ENCODE results near the gene WDR93.

Gene WDR93

DNA sequence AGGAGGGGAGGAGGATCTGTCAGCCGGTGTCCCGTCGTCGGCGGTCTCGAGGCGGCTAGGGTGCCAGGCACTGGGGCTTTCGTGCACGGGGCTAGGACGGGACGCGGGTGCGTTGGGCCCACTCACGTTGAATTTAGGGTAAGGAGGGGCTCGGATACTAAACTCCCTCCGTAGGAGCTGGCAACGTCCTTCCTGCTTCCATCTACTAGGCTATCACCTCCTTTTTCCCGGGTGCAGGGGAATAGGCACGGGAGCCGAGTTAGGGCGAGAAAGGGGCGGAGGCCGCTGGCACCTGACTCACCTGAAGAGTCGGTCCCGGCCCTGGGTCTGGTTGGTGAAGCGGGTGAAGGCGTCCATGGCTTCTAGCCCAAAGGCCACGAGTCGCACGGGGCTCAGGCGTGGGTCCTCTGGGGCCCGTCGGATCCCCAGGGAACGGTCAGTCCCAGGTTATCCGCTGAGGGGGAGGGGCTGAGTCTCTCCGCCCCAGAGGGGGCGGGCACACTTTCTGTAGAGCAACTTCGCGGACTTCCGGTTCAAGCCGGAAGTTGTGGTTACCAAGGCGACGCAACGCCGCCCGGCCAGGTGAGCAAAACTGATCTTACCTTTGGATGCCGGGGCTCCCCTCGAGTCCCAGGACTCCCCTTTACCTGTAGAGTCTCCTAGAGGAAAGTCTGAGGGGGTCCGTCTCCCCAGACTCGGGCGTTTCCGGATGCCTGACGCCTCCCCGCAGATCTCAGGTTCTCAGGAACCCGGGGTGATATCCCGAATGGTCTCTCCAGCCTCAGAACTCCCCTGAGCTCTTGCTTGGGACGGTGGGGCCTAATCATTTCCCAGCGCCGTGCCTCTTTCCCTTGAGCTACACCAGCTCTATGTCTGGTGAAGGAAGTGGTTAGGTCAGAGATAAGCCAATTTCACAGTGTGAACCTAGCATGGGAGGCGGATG is at the start of gene WDR93, which contains the start of gene PEX11A:
WDR93 (plus strand) TSS at position 536 of the 943 bp plus-strand sequence. CDS start 10,936 bp downstream, outside the sequence.
PEX11A (minus strand) TSS at position 479 of the 943 bp plus-strand sequence; CDS start at position 357, 122 bp downstream.
- peak; percentile 89 for DNase-seq

DNA sequence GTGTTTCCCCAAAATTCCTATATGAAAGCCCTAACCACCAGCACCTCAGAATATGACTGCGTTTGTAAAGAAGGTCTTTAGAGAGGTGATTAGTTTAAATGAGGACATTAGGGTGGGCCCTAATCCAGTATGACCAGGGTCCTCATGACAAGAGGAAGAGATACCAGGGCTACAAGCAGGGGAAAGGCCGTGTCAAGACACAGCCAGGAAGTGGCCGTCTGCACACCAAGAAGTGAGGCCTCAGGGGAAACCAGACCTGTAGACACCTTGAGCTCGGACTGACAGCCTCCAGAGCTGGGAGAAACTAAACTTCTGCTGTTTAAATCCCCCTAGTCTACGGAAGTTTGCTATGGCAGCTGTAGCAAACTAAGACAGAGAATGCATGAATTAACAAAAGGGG is 49.6 kb upstream of the WDR93 start:
- no peak for DNase-seq

DNA sequence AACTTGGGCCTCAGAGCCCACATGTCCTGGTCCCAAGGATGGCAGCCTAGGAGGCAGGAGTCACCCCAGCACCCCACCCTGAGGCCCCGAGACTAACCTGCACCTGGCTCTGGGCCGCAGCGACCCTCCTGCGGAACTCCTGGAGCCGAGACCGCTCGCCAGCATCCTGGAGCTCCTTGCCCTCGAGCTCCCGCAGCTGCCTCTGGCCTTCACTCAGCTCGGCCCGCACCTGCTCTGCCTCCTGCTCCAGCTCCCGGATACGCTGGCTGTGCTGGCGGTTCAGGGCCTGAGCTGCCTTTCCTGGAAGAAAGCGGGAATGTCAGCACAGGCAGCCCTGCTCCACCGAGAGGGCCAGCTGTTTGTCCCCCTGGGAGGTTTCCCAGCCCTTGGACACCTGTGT is 48.5 kb upstream of the WDR93 start:
- no peak for DNase-seq

DNA sequence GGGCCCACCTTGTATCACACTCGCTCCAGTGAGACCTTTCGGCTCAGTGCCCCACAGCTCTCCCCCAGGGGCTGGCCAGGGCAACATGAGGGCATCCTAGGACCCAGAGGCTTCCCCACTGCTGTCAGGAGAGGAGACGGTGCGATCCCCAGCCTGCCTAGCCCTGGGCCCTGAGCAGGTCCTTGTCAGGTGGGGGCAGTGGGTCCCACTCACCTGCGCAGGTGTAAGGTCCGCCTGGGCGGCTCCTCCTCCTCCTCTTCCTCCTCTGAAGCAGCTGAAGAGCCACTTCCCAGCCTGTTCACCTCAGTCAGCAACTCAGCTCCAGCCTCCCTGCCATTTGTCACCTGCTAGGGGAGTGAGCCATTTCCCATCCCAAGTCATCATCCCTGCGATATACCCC is 44.9 kb upstream of the WDR93 start:
- DNase-seq, result no peak

DNA sequence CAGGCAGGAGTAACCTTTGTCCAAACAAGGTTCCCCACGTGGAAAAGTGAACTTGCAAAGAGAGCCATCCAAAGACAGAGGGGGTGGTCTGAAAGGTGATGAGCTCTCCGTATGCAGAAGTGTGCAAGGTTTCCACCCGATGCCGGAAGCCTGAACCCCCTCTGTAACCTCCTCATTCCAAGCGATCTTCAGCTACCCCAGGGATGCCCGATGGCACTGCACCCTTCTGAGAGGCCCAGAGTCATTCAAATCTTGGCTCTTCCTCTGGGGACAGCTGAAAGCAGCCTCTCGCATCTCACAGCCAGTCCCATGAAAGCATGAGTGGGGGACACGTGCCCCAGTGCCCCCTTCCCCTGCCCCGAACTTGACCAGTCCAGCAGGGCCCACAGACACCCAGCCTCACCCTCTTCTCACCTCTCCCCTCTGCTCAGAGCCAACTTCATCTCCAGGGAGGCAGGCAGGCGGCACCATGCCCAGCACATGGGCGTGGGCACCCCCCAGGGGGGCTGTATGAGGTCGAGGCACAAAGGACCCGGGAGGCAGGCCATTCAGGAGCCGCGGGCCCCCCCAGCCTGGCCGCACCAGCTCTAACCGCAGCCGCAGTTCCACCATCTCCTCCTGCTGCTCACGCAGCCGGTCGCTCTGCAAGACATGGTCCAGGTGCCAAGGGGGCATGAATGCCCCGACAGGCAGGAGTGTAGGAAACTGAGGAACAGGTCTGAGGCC is 44.0 kb upstream of the WDR93 start:
- DNase-seq, result no peak

DNA sequence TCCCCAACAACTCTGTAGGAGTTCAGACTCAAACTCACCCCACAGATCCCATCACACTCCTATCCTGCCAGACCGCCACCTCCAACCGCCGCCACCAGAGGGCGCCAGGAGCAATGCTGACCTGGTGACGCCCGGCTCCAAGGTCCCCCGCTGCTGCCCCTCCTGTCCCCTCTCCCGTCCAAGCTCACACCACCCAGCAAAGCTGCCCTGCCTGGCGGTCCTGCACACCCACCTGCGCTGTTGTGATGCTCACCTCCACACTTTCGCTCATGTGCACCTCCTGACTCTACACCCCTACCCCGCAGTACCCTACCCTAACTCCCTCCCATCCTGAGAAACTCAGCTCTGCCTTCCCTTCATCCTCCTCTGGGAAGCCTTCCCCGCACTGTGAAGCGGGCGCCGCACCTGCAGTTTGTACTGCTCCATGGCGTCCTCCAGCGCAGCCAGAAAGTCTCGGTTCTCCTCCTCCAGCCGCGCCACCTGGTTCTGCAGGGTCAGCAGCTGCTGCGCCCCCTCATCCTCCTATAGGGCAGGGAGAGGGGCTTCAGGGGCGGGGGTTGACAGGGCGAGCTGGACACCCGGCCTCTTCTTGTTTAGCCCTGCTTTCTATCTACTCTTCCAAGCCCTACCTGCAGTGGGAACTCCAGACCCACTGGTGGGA is 43.3 kb upstream of the WDR93 start:
- DNase-seq, result peak; percentile 88

DNA sequence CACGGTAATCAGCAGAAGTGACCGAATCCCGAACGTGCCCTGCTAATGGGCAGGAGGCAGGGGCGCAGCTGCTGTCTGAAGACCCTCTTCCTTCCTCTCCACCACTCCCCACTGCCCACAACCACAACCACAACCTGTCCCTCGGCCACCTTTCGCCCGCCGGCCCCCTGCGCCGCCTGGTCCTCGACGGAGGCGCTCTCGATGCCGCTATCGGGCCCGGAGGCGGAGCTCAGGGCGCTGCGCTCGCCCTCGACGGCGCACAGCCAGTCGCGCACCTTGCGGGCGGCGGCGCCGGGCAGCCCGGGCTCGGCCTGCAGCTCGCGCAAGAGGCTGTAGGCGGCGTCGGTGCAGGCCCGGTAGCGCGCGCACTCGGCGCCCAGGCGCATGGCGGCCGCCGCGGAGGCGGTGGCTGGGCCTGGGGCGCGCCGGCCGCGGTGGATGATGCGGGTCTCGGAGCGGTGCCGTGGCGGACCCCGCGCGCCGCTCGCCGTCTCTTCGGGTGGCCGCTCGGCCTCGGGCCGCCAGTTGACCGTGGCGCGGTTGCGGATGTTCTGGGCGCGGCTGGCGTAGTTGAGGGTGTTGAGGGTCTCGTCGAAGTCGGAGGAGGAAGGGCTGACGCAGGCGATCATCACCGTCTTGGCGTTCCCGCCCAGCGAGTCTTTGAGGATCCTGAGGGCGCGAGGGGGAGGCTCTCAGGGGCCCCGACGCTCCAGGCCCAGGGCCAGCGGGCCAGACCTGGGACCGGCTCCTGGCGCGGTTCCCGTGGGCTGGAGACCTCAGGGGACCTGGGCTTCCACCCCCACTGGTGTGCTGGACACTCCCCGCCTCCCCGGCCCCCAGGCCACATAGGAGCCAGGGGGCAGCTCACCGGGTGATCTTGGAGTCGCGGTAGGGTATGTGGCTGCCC is 42.3 kb upstream of the WDR93 start:
- DNase-seq, result no peak

DNA sequence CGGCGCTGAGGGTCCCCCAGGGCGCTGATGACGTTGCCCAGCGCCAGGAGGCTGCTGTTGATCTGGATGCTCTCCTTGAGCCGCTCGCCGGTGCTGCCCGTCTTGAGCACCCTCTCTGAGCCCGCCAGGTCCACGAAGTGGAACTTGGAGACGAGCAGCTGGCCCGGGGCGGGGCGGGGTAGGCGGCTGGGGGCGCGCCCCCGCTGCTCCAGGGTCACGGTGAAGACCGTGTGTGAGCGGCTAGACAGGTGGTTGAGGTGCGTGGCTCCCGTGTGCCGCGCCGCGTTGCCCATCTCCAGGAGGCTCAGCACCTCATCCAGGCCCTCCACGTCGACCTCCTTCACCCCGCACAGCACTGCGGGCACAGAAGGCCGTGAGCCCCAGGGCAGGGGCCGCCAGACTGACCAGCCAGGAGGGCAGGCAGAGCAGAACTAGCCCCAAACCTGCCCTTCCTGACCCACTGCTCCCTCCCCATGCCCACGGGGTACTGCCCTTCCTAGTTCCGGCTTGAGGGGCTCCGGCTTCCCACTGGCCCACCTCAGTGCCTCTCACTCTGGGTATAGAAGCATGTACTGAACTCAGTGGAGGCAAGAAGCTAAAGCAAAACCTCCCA is 41.5 kb upstream of the WDR93 start:
- no peak for DNase-seq

DNA sequence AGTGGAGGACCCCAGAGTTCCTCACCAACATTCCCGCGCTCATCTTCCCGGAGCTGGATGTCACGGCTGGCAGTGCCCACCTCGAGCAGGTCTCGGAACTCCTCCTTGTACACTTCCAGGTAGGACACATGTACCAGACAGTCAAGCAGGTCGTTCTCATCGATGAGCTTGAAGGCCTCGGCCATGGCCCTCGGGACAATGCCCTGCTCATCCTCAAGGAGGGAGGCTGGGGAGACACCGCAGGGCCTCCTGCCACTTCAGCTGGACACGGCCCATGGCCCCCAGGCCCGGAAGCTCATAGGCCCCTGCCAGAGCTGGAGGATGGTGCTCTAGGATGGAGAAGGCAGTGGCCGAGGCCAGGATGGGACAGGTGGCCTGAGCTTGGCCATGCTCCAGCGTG is 40.9 kb upstream of the WDR93 start:
- no peak for DNase-seq

DNA sequence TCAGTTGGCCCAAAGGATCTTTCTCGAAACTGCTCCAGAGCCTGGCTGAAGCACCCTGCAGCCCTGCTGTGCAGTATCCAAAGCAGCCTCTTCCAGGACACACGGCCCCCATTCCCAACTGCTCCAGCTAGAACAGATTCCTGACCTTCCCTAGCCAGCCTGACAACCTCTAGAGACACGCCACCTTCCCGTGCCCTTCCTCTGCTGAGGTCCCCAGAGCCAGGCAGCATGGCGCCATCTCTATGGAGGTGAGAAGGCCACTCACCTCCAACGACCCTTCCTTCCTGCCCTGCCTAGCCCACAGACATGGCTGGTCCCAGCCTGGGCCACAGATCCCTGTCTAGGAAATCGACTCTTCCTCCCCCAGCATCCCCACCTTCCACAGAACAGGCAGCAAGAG is 38.5 kb upstream of the WDR93 start:
- DNase-seq, result no peak

DNA sequence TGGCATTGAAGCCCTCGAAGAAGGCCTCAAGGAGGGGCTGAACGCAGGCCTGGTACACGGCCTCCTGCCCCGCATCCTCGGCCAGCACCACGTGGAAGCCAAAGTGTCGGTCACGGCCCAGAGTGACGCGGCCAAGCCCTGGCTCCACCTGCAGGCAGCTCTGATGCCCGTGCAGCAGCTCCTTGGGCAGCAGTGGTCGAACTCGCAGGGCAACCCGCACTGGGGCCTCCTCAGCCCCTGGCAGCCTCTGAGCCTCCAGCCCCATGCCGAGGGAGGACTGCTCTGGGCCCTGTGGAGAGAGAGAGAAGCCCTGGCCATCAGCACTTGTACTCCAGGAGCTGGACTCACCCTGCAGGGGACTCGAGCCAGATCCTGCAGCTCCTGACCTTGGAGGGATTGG is 37.9 kb upstream of the WDR93 start:
- DNase-seq, result no peak

DNA sequence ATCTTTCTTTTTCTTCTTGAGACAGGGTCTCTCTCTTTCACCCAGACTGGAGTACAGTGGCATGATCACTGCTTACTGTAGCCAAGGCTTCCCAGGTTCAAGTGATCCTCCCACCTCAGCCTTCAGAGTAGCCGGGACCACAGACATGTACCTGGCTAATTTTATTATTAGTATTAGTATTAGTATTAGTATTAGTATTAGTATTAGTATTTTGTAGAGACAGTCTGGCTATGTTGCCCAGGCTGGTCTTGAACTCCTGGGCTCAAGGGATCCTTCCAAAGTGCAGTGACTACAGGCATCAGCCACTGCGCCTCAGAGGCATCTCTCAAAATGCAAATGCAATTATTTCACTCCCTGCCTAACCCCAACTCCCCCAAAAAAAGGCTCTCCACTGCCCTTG is 37.0 kb upstream of the WDR93 start:
- no peak for DNase-seq

DNA sequence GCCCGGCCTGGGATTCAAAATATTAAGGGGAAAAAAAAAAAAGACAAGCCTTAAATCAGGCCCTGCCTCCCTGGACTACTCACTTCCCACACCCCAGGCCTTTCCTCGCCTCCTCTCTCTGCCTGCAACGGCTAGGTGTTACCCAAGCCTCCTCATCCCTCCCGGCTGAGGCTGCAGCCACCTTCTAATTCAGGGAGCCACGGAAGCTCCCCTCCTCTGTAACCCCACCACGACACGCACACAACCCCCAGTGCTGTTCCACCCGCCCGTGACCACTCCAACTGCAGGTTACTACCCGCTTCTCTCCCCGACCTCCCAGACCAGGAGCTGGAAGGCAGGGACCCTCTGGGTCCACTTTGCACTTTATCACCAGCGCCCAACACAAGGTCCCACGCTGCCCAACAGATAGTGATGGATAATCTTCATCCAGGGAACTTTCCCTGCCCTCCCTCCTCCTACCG is 36.3 kb upstream of the WDR93 start:
- no peak for DNase-seq

DNA sequence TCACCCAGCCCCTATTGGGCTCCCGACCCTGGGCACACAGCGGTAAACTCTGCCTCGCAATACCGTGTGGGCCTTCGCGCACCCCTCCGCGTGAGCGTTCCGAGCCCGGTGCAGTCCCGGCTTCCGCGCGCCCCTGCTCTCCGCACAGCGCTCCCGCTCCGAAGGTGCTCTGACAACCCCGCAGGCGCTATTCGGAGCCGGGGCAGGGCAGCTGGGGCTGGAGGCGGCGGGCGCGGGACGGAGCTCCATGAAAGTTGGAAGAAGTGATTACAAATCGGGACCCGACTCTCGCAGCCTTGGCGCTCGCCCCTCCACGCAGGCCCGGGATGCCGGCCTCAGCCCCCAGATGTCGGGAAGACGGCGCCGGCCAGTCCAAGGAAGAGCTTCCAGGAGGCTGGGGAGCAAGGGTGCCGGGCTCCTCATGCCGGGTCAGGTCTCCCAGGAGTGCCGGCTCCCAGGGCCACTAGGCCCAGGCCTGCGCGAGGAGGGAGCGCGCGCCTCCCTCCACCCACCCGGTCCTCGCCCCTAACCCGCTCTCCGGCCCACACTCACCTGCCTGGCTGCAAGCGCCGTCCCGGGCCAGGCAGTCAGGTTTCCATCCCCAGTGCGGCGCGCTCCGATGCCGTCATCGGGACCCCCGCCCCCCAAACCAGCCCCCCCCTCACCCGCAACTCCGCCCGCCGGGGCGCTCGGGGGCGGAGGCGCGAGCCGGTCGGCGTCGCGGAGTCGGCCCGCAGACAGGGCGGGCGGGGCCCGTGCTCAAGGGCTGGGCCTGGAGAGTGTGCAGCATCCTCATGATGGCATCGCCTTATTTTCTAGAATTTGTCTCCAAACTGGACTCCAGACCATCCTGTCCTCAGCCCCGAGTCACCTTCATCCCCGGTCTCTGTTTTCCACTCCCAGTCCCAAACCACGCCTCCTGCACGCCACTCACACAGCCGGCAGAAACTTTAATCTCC is 35.5 kb upstream of the WDR93 start, which contains the start of gene KIF7:
KIF7 (minus strand) TSS at position 621 of the 959 bp plus-strand sequence. CDS start 2,537 bp downstream, outside the sequence.
- DNase-seq, result peak; percentile 89

DNA sequence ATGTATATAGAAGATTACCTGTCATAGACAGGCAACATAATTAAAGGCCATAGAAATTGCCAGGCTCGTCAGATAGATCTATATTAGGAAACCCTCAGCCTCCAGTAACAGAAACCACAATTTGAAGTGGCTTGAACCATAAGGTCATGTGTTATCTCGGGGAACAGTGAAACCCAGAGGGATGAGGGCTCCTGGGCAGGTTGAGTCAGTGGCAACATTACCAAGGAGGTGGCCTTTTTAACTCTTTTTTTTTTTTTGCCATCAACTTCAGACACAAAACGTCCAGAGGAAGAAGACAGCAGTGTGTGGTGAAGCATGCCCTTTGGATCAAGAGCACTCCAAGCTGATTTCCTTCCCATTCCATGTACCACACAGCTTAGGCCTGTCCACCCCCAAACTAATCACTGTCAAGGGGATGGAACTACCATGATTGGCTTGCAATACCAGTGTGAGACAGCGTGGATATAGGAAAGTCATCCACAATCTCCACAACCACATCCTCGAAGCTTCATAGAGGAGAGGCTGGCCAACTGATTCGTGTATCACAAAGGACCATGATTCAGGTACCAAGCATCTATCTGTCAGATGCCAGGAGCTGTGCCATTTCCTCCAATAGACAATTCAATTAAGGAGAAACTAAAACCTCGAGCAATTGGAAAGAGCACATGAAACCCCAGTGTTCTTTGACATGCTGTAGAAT is 34.3 kb upstream of the WDR93 start:
- DNase-seq, result no peak

DNA sequence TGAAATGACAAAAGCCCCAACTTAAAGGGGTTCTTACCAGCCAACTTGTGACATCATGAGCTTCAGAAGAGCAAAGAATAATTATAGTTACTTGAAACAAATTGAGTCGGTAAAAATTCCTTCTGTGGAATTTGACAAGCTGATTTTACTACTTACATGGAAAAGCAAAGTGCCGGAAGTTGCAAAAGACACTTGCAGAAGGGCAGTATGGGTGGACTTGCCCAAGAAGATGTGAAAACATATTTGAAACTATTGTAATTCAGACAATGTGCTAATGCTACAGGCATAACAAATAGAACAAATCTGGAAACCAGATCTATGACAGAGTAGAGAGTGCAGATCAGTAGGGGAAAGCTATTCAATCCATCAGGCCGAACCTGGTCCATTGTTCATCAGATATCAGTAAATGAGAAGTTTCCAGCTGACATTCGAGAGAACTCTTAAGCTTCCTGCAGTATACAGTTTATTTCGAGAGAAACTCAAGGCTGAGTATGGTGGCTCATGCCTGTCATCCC is 32.9 kb upstream of the WDR93 start:
- DNase-seq, result no peak

DNA sequence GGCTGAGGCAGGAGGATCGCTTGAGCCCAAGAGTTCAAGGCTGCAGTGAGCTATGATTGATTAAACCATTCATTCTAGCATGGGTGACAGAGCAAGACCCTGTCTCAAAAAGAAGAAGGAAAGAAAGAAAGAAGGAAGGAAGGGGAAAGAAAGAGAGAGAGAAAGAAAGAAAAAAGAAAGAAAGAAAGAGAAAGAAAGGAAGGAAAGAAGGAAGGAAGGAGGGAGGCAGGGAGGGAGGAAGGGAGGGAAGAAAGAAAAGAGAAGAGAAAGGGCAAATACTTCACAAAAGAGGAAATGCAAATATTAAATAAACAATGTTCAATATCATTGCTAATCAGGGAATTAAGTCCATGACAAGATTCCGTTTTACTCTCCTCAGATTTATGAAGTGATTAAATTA is 31.3 kb upstream of the WDR93 start:
- DNase-seq, result no peak

DNA sequence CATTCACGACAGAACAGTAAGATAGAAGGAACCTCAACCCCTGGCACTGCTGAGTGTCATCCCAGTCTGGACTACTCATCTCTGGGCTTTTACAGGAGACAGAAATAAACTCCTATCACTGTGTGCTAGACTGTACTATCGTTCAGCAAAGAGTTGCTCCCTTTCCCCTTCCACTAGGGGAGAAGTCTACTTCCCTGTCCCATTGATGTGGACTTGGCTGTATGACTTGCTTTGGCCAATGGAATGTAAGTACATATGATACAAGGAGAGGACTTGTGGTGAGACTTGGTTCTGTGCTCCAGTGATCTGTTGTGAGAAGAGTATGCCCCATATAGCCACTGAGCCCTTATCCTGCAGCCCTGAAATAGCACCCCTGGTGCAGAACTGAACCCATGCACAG is 30.1 kb upstream of the WDR93 start:
- no peak for DNase-seq

DNA sequence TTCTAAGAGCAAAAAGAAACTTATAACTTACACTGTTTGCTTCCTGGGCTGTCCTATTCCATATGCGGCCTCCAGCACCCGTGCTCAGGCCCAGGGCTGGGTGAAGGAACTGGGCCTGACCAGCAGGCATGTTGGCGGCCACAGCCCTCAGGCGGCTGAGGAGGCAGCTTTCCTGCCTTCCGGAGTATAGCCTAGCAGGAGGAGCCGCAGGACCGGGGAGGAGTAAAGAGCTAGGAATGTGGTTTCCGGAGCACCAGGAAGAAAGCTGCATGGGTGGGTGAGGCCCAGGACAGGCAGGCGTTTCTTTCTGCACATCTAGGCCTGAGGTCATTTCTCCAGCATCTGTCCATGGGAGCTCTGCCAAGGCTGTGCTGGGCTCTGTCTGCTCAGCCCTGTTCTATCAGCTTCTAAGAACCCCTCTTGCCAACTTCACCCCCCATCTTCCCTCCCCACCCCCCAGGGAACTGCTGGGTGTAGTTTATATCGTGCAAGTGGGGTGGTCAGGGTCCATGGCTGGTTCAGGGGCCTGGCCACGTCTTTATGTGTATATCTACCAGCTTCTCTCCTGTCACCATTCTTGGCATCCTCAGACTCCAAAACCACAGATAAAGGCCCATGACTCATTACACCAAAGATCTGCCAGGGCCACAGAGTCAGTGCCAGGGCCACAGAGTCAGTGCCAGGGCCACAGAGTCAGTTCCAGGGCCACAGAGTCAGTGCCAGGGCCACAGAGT is 27.6 kb upstream of the WDR93 start:
- peak; percentile 91 for DNase-seq

All from islet precursor cell (in vitro differentiated cells).